Germinal center (tissue), 1 donor: ENCODE data around the gene UBAP2.

Experiments
- DNase-seq: peaks from one replicate; pipeline ENCODE4 v3.0.0; 2012; ENCODE audit warnings: mixed read lengths, low spot score

Gene UBAP2

GRCh38 chr9:33878691-33879366 lies 169.9 kb downstream of the UBAP2 start:
- no peak for DNase-seq

- no peak for DNase-seq
Measured at GRCh38 chr9:33877727-33878489, 170.8 kb downstream of the UBAP2 start.
